GM23338 (cell line): ENCODE measurements around the gene AP2B1.
A peak's percentile ranks its signal among the peaks of the same experiment; 100 is the strongest.

ENCODE experiments used
- CREB1 ChIP-seq: fragments of 250-450 bp; sonication (Bioruptor Pico); IDR thresholded peaks from 2 replicates; pipeline ENCODE4 v1.5.0; 2020; ENCODE audit warnings: low read depth, mild to moderate bottlenecking, moderate library complexity
- CTCF ChIP-seq, 2 experiments: fragments of 200-600 bp in 1 of 2; sonication (generic) in 1 of 2; conservative IDR thresholded peaks; 2 replicates each; pipeline versions ENCODE4 v1.5.1 to v1.6.1; 2016 to 2017; ENCODE audit warnings: antibody characterized with exemption in 2 of 2, low read depth in 2 of 2, mild to moderate bottlenecking in 2 of 2, moderate library complexity in 1 of 2
- ETS1 ChIP-seq: IDR thresholded peaks from 2 replicates; pipeline ENCODE4 v1.6.1; 2016; ENCODE audit warnings: antibody characterized with exemption
- EZH2 ChIP-seq: fragments of 200-600 bp; sonication (generic); IDR thresholded peaks from one replicate; pipeline ENCODE4 v1.8.0; 2017; ENCODE audit warnings: antibody characterized with exemption, mild to moderate bottlenecking, low read depth; ENCODE audit not compliant: unreplicated experiment
- EZH2phosphoT487 ChIP-seq: fragments of 200-600 bp; sonication (generic); IDR thresholded peaks from one replicate; pipeline ENCODE4 v1.8.1; 2018; ENCODE audit warnings: antibody characterized with exemption; ENCODE audit not compliant: unreplicated experiment
- JUNB ChIP-seq: IDR thresholded peaks from one replicate; pipeline ENCODE4 v1.6.1; 2016; ENCODE audit warnings: antibody characterized with exemption; ENCODE audit not compliant: unreplicated experiment
- NANOG ChIP-seq: IDR thresholded peaks from 2 replicates; pipeline ENCODE4 v1.6.1; 2016; ENCODE audit warnings: antibody characterized with exemption, borderline replicate concordance
- POLR2AphosphoS5 ChIP-seq: IDR thresholded peaks from 2 replicates; pipeline ENCODE4 v1.6.1; 2016; ENCODE audit warnings: antibody characterized with exemption, low read depth
- REST ChIP-seq: IDR thresholded peaks from one replicate; pipeline ENCODE4 v1.6.1; 2018; ENCODE audit warnings: antibody characterized with exemption; ENCODE audit not compliant: unreplicated experiment
- STAT1 ChIP-seq: IDR thresholded peaks from one replicate; pipeline ENCODE4 v1.6.1; 2016; ENCODE audit warnings: antibody characterized with exemption; ENCODE audit not compliant: unreplicated experiment
- ZNF114 ChIP-seq: fragments of 250-450 bp; sonication (Bioruptor Pico); IDR thresholded peaks from 2 replicates; pipeline ENCODE4 v1.5.0; 2020; ENCODE audit warnings: mild to moderate bottlenecking, moderate library complexity
- ZNF462 ChIP-seq: fragments of 250-450 bp; sonication (Bioruptor Pico); IDR thresholded peaks from 2 replicates; pipeline ENCODE4 v1.5.0; 2020; ENCODE audit warnings: mild to moderate bottlenecking, moderate library complexity

GRCh38 chr17:35731239-35731916, 144.3 kb downstream of the AP2B1 start, which contains the start of gene RASL10B:
- TF ChIP-seq CTCF (conservative IDR thresholded peaks at IDR 0.05; ENCODE audit: low read depth in 2 of 2), result no peak
- no peak for TF ChIP-seq EZH2phosphoT487
- no peak for TF ChIP-seq EZH2
- no peak for TF ChIP-seq CREB1 (CRISPR knock-in tag)
- peak; percentile 50; the same call in 1 of the 2 replicates for TF ChIP-seq POLR2AphosphoS5
- TF ChIP-seq REST, result no peak
- no peak for TF ChIP-seq NANOG
- no peak for TF ChIP-seq JUNB
- no peak for TF ChIP-seq ZNF114
- TF ChIP-seq ETS1, result no peak
- TF ChIP-seq STAT1, result no peak
- TF ChIP-seq ZNF462 (CRISPR knock-in tag), result no peak
